GM12865 (cell line): ENCODE results near the gene NCR1.
"Not testable (repeated sequence)": the region's sequence is repeated elsewhere in the genome, so short reads cannot be mapped to it uniquely, and the experiment has no call there.

Experiments
- DNase-seq: peaks from one replicate; pipeline ENCODE4 v3.0.0; 2010; ENCODE audit warnings: low read depth
- H3K4me3 ChIP-seq: 2 replicates; pipeline ENCODE4 v1.5.1; 2011; ENCODE audit warnings: mild to moderate bottlenecking, low read depth, low read length, control low read depth
- TF ChIP-seq, protein P1 (sequence below): IDR thresholded peaks from 2 replicates; pipeline ENCODE4 v1.5.1; 2011; ENCODE audit warnings: low read length, control low read depth, low read depth, inconsistent platforms; ENCODE audit not compliant: insufficient read depth; ENCODE audit errors: missing control alignments

The NCR1 gene

DNA sequence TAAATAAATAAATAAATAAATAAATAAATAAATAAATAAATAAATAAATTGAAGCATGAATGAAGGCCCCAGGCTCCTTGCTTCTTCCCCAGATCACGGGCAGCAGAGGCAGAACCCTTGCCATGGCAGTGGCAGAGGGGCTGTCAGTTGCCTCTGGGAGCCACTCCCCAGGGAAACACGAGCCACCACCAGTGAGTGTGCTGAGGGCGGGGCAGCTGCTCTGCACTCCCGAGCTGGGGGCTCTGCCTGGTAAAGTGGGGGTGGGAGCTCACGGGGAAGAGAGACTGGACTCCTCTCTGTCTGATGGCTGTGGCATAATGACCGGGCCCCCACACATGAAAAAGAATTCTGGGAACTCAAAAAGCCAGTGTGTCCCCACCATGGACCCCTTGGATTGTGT, 24.1 kb upstream of the NCR1 start:
- no peak for DNase-seq
- TF ChIP-seq, protein P1, sequence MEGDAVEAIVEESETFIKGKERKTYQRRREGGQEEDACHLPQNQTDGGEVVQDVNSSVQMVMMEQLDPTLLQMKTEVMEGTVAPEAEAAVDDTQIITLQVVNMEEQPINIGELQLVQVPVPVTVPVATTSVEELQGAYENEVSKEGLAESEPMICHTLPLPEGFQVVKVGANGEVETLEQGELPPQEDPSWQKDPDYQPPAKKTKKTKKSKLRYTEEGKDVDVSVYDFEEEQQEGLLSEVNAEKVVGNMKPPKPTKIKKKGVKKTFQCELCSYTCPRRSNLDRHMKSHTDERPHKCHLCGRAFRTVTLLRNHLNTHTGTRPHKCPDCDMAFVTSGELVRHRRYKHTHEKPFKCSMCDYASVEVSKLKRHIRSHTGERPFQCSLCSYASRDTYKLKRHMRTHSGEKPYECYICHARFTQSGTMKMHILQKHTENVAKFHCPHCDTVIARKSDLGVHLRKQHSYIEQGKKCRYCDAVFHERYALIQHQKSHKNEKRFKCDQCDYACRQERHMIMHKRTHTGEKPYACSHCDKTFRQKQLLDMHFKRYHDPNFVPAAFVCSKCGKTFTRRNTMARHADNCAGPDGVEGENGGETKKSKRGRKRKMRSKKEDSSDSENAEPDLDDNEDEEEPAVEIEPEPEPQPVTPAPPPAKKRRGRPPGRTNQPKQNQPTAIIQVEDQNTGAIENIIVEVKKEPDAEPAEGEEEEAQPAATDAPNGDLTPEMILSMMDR: no peak
- no peak overlapping the region for H3K4me3 ChIP-seq

DNA sequence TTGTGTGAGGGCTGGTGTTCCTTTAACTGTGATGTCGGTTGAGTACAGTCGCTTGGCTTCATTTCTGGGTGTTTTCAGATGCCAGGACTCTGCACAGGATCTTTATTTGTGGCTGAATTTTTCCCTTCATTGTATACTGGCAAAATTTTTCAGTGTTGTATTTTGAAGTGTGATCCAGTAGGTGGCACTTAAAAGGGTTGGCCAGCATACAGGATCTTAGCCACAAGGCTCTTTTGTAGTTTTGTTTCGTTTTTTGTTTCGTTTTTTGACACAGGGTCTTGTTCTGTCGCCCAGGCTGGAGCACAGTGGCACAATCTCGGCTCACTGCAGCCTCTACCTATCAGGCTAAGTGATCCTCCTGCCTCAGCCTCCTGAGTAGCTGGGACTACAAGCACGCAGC, 23.2 kb upstream of the NCR1 start:
- peak; percentile 84 for DNase-seq
- H3K4me3 ChIP-seq: no peak overlapping the region
- TF ChIP-seq, protein P1: peak; percentile 44

DNA sequence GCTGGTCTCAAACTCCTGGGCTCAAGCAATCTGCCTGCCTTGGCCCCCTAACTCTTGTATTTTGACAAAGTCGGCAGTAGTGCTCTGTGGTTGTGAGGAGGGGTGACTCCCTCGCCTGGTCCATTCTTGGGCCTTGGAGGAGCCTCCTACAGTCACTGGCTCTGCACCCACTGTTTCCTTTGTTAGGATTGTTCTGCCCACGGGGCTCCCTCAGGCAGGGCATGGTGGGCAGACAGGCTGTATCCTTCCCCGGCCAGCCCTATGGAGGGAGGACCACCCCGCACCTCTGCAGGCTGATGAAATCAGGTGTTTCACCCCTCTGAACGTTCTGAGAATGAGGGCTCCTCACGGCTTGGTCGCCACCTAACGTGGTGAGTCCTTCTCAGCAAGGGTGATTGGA, 22.7 kb upstream of the NCR1 start:
- TF ChIP-seq, protein P1: no peak
- no peak overlapping the region for H3K4me3 ChIP-seq

DNA sequence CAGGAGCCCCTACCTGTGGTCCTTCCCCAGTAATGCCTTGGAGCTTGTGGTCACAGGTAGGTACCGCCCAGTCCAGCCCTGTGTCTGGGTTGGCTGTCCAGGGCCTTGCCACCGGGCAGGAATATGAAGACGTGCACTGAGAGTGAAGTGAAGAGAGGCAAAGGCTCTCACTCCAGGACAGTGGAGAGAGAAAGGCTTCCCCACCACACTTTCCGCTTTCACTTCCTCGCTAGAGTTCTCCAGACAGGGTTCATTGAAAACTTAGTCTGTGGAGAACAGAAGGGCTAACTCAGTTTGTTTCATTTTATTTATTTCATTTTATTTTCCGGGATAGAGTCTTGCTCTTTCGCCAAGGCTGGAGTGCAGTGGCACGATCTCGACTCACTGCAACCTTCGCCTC, 17.7 kb upstream of the NCR1 start:
- no peak for DNase-seq
- no peak overlapping the region for H3K4me3 ChIP-seq
- TF ChIP-seq, protein P1: no peak

More for the DNA sequence above, 22.7 kb upstream of the NCR1 start:
- DNase-seq: no peak

DNA sequence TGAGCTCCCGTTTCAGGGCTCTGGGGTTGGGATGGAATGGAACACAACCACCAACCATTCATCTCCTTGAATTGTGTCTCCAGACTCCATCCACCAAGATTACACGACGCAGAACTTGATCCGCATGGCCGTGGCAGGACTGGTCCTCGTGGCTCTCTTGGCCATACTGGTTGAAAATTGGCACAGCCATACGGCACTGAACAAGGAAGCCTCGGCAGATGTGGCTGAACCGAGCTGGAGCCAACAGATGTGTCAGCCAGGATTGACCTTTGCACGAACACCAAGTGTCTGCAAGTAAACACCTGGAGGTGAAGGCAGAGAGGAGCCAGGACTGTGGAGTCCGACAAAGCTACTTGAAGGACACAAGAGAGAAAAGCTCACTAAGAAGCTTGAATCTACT, 16.4 kb upstream of the NCR1 start:
- DNase-seq: no peak
- no peak overlapping the region for H3K4me3 ChIP-seq
- TF ChIP-seq, protein P1: no peak

DNA sequence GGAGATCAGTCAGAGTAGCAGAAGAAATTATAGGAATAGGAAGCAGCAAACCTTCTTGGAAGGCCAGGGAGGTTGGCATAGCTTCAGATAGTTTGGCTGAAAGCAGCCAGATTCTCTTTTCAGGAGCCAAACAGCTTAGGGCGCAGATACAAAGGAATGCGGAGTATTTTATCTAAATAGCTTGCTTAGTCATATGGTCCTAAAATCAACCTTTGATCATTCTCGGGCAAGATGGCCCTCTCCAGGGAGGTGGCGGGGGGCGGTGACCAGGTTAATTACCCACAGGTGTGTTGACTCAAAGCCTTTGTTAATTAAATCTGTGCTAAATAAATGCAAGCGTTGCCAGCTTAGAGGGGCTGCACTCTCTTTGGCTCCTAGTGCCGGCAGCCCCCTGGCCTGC, 12.5 kb upstream of the NCR1 start:
- TF ChIP-seq, protein P1: no peak
- DNase-seq: no peak
- H3K4me3 ChIP-seq: no peak overlapping the region

DNA sequence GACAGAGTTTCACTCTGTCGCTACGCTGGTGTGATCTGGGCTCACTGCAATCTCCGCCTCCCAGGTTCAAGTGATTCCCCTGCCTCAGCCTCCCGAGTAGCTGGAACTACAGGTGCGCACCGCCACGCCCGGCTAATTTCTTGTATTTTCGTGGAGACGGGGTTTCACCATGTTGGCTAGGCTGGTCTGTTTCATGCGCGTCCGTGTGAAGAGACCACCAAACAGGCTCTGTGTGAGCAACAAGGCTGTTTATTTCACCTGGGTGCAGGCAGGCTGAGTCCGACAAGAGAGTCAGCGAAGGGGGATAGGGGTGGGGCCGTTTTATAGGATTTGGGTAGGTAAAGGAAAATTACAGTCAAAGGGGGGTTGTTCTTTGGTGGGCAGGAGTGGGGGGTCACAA, 11.8 kb upstream of the NCR1 start:
- not testable (repeated sequence) for DNase-seq, H3K4me3 ChIP-seq
